ENCODE data around the gene FADS1. TPM values are rescaled to one million over a fixed set of nuclear protein-coding genes. Genes with fewer than 3 reads are reported as not detected.

The FADS1 gene
- total and polyA plus RNA-seq, 2 of the 13 experiments (the other 11 are each of a cell fraction or from before 2014, with no cell fraction given): 91.8 to 108 TPM

DNA sequence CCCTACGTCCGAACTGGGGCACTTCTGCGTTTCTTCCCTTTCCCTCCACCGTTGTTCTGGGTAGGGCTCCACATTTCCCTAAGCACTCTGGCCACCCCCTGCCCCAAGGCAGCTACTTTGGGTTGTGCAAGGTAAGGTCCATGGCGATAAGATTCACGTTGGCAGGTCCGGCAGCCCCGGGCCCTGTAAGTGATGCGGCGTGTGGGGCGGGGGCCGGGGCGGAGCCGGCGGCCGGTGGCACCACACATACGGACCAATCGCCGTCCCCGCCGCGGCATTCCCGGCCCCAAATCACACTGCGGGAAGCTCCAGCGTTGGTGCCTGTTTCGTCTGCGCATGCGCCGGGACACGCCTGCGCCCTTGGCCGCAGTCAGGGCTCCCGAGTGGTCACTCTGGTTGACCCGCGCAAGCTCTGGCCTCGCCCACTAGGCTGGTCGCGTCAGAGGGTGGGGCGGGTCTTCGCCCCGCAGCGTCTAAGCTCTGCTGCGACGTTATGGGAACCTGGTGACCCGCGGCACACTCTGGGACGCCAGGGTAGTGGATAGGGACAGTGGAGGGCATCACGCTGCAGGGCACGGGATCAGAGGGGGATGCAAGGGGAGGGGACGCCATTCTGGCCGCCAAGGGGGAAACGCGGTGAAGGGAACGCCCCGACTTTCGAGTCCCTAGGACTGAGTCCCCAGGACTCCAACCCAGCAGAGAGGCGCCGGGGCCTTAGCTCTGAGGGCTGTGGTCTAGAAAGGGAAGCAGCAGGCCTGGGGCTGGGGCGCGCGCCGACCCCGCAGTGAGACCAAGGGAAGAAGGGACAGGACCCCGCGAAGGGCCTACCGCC, 1.6 kb downstream of the FADS1 start (continued):
- TF ChIP-seq MED13 (CRISPR knock-in tag; IDR thresholded peaks at IDR 0.05) (peak; percentile 44; the same call in 1 of the 2 replicates), HOXD1 (CRISPR knock-in tag; IDR thresholded peaks at IDR 0.05) (peak; percentile 80; the same call in 1 of the 2 replicates), RORA (CRISPR knock-in tag; IDR thresholded peaks at IDR 0.05) (no peak), ZNF746 (CRISPR knock-in tag; IDR thresholded peaks at IDR 0.05) (no peak), ZNF703 (CRISPR knock-in tag; IDR thresholded peaks at IDR 0.05; ENCODE audit: borderline replicate concordance) (no peak; the same call in 1 of the 2 replicates), ZNF616 (CRISPR knock-in tag; IDR thresholded peaks at IDR 0.05; ENCODE audit: low read depth) (no peak; the same call in 1 of the 2 replicates), SNRNP70 (IDR thresholded peaks at IDR 0.05; ENCODE audit: low read depth, low read length) (no peak), DR1 (CRISPR knock-in tag; IDR thresholded peaks at IDR 0.05) (peak; percentile 86), PAF1 (CRISPR knock-in tag; IDR thresholded peaks at IDR 0.05) (no peak), JUND (CRISPR knock-in tag; IDR thresholded peaks at IDR 0.05) (no peak), MAFG (CRISPR knock-in tag; IDR thresholded peaks at IDR 0.05) (no peak), HNF4G (IDR thresholded peaks at IDR 0.05; ENCODE audit: borderline replicate concordance, low read depth, low read length) (no peak), HNF4G (CRISPR knock-in tag; IDR thresholded peaks at IDR 0.05; ENCODE audit: borderline replicate concordance, low read depth) (0 out of 2 replicates have a peak, but pooled peaks have one; percentile 16), ZNF451 (CRISPR knock-in tag; IDR thresholded peaks at IDR 0.05) (peak; percentile 87; the same call in 1 of the 2 replicates), ZBTB42 (CRISPR knock-in tag; IDR thresholded peaks at IDR 0.05) (no peak), FOXO1 (CRISPR knock-in tag; IDR thresholded peaks at IDR 0.05) (0 out of 2 replicates have a peak, but pooled peaks have one; percentile 10), ZNF138 (CRISPR knock-in tag; IDR thresholded peaks at IDR 0.05; ENCODE audit: low read depth) (peak; percentile 80; the same call in 1 of the 2 replicates)
- TF ChIP-seq, protein P1, sequence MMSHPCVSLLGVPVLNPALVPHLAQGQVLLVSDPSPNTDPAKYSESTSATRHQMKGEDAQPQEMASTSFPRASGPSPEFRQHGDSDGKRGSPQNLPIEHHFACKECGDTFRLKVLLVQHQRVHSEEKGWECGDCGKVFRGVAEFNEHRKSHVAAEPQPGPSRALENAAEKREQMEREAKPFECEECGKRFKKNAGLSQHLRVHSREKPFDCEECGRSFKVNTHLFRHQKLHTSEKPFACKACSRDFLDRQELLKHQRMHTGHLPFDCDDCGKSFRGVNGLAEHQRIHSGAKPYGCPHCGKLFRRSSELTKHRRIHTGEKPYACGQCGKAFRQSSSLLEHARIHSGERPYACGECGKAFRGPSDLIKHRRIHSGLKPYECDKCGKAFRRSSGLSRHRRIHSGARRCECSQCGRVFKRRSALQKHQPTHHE (CRISPR knock-in tag; IDR thresholded peaks at IDR 0.05; ENCODE audit: borderline replicate concordance): peak; percentile 88
- TF ChIP-seq, protein P2, sequence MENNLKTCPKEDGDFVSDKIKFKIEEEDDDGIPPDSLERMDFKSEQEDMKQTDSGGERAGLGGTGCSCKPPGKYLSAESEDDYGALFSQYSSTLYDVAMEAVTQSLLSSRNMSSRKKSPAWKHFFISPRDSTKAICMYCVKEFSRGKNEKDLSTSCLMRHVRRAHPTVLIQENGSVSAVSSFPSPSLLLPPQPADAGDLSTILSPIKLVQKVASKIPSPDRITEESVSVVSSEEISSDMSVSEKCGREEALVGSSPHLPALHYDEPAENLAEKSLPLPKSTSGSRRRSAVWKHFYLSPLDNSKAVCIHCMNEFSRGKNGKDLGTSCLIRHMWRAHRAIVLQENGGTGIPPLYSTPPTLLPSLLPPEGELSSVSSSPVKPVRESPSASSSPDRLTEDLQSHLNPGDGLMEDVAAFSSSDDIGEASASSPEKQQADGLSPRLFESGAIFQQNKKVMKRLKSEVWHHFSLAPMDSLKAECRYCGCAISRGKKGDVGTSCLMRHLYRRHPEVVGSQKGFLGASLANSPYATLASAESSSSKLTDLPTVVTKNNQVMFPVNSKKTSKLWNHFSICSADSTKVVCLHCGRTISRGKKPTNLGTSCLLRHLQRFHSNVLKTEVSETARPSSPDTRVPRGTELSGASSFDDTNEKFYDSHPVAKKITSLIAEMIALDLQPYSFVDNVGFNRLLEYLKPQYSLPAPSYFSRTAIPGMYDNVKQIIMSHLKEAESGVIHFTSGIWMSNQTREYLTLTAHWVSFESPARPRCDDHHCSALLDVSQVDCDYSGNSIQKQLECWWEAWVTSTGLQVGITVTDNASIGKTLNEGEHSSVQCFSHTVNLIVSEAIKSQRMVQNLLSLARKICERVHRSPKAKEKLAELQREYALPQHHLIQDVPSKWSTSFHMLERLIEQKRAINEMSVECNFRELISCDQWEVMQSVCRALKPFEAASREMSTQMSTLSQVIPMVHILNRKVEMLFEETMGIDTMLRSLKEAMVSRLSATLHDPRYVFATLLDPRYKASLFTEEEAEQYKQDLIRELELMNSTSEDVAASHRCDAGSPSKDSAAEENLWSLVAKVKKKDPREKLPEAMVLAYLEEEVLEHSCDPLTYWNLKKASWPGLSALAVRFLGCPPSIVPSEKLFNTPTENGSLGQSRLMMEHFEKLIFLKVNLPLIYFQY (CRISPR knock-in tag; IDR thresholded peaks at IDR 0.05; ENCODE audit: borderline replicate concordance): no peak
- TF ChIP-seq, protein P3, sequence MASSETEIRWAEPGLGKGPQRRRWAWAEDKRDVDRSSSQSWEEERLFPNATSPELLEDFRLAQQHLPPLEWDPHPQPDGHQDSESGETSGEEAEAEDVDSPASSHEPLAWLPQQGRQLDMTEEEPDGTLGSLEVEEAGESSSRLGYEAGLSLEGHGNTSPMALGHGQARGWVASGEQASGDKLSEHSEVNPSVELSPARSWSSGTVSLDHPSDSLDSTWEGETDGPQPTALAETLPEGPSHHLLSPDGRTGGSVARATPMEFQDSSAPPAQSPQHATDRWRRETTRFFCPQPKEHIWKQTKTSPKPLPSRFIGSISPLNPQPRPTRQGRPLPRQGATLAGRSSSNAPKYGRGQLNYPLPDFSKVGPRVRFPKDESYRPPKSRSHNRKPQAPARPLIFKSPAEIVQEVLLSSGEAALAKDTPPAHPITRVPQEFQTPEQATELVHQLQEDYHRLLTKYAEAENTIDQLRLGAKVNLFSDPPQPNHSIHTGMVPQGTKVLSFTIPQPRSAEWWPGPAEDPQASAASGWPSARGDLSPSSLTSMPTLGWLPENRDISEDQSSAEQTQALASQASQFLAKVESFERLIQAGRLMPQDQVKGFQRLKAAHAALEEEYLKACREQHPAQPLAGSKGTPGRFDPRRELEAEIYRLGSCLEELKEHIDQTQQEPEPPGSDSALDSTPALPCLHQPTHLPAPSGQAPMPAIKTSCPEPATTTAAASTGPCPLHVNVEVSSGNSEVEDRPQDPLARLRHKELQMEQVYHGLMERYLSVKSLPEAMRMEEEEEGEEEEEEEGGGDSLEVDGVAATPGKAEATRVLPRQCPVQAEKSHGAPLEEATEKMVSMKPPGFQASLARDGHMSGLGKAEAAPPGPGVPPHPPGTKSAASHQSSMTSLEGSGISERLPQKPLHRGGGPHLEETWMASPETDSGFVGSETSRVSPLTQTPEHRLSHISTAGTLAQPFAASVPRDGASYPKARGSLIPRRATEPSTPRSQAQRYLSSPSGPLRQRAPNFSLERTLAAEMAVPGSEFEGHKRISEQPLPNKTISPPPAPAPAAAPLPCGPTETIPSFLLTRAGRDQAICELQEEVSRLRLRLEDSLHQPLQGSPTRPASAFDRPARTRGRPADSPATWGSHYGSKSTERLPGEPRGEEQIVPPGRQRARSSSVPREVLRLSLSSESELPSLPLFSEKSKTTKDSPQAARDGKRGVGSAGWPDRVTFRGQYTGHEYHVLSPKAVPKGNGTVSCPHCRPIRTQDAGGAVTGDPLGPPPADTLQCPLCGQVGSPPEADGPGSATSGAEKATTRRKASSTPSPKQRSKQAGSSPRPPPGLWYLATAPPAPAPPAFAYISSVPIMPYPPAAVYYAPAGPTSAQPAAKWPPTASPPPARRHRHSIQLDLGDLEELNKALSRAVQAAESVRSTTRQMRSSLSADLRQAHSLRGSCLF (CRISPR knock-in tag; IDR thresholded peaks at IDR 0.05; ENCODE audit: borderline replicate concordance): no peak

Data from HepG2 (cell line).